ENCODE results near the gene PPP1R9B.

DNA sequence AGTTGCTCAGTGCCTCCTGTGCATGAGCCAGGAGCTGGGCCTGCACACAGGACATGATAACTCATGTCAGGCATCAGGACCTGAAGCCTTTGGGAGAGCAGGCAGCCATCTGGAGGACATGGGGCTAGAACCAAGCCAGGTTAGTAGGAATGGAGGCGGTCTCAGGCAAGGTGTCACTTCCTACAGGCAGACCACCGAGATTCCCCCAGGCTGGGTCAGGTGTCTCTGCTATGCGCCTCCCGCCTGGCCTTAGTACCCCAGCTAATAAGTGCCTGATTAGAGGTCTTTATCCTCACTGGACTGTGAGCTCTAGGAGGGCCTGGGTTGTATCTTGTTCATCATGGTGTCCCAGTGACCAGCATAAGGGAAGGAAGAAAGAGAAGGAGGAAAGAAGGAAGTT, 36.1 kb downstream of the PPP1R9B start:
- TF ChIP-seq TAF1 (IDR thresholded peaks at IDR 0.05; ENCODE audit: borderline replicate concordance, insufficient read depth, low read length) (no peak), POLR2AphosphoS5 (IDR thresholded peaks at IDR 0.05; ENCODE audit: low read depth, low read length) (no peak), SIN3A (IDR thresholded peaks at IDR 0.05; ENCODE audit: borderline replicate concordance, insufficient read depth, low read length) (no peak)
- TF ChIP-seq, protein P1, sequence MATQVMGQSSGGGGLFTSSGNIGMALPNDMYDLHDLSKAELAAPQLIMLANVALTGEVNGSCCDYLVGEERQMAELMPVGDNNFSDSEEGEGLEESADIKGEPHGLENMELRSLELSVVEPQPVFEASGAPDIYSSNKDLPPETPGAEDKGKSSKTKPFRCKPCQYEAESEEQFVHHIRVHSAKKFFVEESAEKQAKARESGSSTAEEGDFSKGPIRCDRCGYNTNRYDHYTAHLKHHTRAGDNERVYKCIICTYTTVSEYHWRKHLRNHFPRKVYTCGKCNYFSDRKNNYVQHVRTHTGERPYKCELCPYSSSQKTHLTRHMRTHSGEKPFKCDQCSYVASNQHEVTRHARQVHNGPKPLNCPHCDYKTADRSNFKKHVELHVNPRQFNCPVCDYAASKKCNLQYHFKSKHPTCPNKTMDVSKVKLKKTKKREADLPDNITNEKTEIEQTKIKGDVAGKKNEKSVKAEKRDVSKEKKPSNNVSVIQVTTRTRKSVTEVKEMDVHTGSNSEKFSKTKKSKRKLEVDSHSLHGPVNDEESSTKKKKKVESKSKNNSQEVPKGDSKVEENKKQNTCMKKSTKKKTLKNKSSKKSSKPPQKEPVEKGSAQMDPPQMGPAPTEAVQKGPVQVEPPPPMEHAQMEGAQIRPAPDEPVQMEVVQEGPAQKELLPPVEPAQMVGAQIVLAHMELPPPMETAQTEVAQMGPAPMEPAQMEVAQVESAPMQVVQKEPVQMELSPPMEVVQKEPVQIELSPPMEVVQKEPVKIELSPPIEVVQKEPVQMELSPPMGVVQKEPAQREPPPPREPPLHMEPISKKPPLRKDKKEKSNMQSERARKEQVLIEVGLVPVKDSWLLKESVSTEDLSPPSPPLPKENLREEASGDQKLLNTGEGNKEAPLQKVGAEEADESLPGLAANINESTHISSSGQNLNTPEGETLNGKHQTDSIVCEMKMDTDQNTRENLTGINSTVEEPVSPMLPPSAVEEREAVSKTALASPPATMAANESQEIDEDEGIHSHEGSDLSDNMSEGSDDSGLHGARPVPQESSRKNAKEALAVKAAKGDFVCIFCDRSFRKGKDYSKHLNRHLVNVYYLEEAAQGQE (IDR thresholded peaks at IDR 0.05; ENCODE audit: insufficient read depth in 1 of 2, low read depth in 2 of 2, low read length in 2 of 2) = no peak
